Fibroblast of pulmonary artery (primary cell): ENCODE results near the gene KCNQ2.

Experiments
- DNase-seq: peaks from one replicate; pipeline ENCODE4 v3.0.0-alpha.2; 2010; ENCODE audit warnings: low read depth
- H3K4me3 ChIP-seq: replicated peaks from 2 replicates; pipeline ENCODE4 v1.5.1; 2011; ENCODE audit warnings: low read depth, mild to moderate bottlenecking, control low read depth, low read length, moderate library complexity
- CTCF ChIP-seq: IDR thresholded peaks from 2 replicates; pipeline ENCODE4 v1.5.1; 2011; ENCODE audit warnings: mild to moderate bottlenecking, control low read depth, low read length, inconsistent platforms; ENCODE audit errors: missing control alignments

The KCNQ2 gene

GRCh38 chr20:63433351-63433750 is 39.1 kb downstream of the KCNQ2 start:
- no peak overlapping the region for H3K4me3 ChIP-seq
- DNase-seq, result no peak

GRCh38 chr20:63432577-63433325 is 39.7 kb downstream of the KCNQ2 start:
- H3K4me3 ChIP-seq, result no peak overlapping the region
- DNase-seq, result no peak
- no peak for TF ChIP-seq CTCF

More at GRCh38 chr20:63433351-63433750, 39.1 kb downstream of the KCNQ2 start:
- no peak for TF ChIP-seq CTCF

GRCh38 chr20:63431944-63432343 is 40.5 kb downstream of the KCNQ2 start:
- DNase-seq, result no peak
- H3K4me3 ChIP-seq, result no peak overlapping the region
- TF ChIP-seq CTCF, result no peak

- no peak for DNase-seq
- TF ChIP-seq CTCF, result no peak
- H3K4me3 ChIP-seq, result no peak overlapping the region
Measured at GRCh38 chr20:63430891-63431290, 41.6 kb downstream of the KCNQ2 start.

GRCh38 chr20:63429992-63430391 is 42.5 kb downstream of the KCNQ2 start:
- no peak for DNase-seq
- no peak for TF ChIP-seq CTCF
- no peak overlapping the region for H3K4me3 ChIP-seq

GRCh38 chr20:63428906-63429575 is 43.4 kb downstream of the KCNQ2 start:
- no peak for DNase-seq
- no peak for TF ChIP-seq CTCF
- H3K4me3 ChIP-seq, result no peak overlapping the region
